Measurements from ENCODE around the gene NXPH1. TPM values are rescaled to one million over a fixed set of nuclear protein-coding genes. Genes with fewer than 3 reads are reported as not detected.

Gene NXPH1
- total RNA-seq, 1 experiment from 2014 or later = not detected

DNA sequence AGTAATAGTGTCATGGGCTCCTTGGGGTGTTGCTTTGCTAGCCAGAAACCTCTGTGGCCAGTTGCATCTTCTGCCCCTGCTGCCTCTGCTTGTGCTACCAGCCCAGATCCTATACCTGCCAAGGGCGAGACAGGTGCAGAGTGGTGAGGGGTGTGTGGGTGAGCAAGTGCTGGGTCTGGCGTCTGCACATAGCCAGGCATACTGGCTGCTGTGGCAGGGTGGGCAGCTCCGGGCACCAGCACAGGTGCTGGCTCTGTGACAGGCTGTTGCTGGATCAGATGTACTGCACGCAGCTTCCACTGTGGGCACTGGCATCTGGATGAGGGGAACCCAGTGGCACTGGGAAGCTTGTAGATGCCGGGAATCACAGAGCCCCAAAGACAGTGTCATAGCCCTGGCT, 148.4 kb downstream of the NXPH1 start:
- CTCF ChIA-PET = interaction anchor here (1.1 kb wide), 1 partner anchor 195 kb away, joined by 3 read pairs; no protein-coding TSS in a partner anchor
- intact Hi-C loops (cut with micrococcal nuclease; ENCODE audit: unreplicated experiment) = no loop called here
- no peak overlapping the region for H3K4me3 Mint-ChIP-seq (ENCODE audit: low read depth, unreplicated experiment)
- BruUV-seq (replicated peaks) = no TSS peak
- no peak overlapping the region for H3K27ac Mint-ChIP-seq (ENCODE audit: unreplicated experiment)
- no peaks in the 10 kb centered on the region for H3K9me3 Mint-ChIP-seq (ENCODE audit: low read depth, unreplicated experiment)
- H3K4me1 Mint-ChIP-seq (ENCODE audit: low read depth, unreplicated experiment) = no peaks in the 10 kb centered on the region
- TF ChIP-seq, protein P1, sequence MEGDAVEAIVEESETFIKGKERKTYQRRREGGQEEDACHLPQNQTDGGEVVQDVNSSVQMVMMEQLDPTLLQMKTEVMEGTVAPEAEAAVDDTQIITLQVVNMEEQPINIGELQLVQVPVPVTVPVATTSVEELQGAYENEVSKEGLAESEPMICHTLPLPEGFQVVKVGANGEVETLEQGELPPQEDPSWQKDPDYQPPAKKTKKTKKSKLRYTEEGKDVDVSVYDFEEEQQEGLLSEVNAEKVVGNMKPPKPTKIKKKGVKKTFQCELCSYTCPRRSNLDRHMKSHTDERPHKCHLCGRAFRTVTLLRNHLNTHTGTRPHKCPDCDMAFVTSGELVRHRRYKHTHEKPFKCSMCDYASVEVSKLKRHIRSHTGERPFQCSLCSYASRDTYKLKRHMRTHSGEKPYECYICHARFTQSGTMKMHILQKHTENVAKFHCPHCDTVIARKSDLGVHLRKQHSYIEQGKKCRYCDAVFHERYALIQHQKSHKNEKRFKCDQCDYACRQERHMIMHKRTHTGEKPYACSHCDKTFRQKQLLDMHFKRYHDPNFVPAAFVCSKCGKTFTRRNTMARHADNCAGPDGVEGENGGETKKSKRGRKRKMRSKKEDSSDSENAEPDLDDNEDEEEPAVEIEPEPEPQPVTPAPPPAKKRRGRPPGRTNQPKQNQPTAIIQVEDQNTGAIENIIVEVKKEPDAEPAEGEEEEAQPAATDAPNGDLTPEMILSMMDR (IDR thresholded peaks at IDR 0.05; ENCODE audit: unreplicated experiment) = no peak
- H3K27me3 Mint-ChIP-seq (ENCODE audit: unreplicated experiment) = peaks cover 19% of the 10 kb centered on the region
- DNase-seq = no peak
- no peaks in the 10 kb centered on the region for H3K36me3 Mint-ChIP-seq (ENCODE audit: insufficient read depth, unreplicated experiment)

- DNase-seq = no peak
- CTCF ChIA-PET = no interaction called here
- no peaks in the 10 kb centered on the region for H3K9me3 Mint-ChIP-seq (ENCODE audit: low read depth, unreplicated experiment)
- intact Hi-C loops (cut with micrococcal nuclease; ENCODE audit: unreplicated experiment) = no loop called here
- no peak overlapping the region for H3K27ac Mint-ChIP-seq (ENCODE audit: unreplicated experiment)
- no TSS peak for BruUV-seq (replicated peaks)
- H3K36me3 Mint-ChIP-seq (ENCODE audit: insufficient read depth, unreplicated experiment) = no peaks in the 10 kb centered on the region
- TF ChIP-seq, protein P1 (IDR thresholded peaks at IDR 0.05; ENCODE audit: unreplicated experiment) = no peak
- no peaks in the 10 kb centered on the region for H3K4me1 Mint-ChIP-seq (ENCODE audit: low read depth, unreplicated experiment)
- H3K4me3 Mint-ChIP-seq (ENCODE audit: low read depth, unreplicated experiment) = no peak overlapping the region
- peaks cover 19% of the 10 kb centered on the region for H3K27me3 Mint-ChIP-seq (ENCODE audit: unreplicated experiment)
These were observed 149.3 kb downstream of the NXPH1 start for GRCh38 chr7:8582728-8583127.

- Mint-ChIP-seq H3K4me1 (ENCODE audit: low read depth, unreplicated experiment) (no peaks in the 10 kb centered on the region), H3K27me3 (ENCODE audit: unreplicated experiment) (peaks cover 13% of the 10 kb centered on the region), H3K4me3 (ENCODE audit: low read depth, unreplicated experiment) (no peak overlapping the region), H3K27ac (ENCODE audit: unreplicated experiment) (no peak overlapping the region), H3K36me3 (ENCODE audit: insufficient read depth, unreplicated experiment) (no peaks in the 10 kb centered on the region), H3K9me3 (ENCODE audit: low read depth, unreplicated experiment) (peaks cover 3% of the 10 kb centered on the region)
- TF ChIP-seq, protein P1 (IDR thresholded peaks at IDR 0.05; ENCODE audit: unreplicated experiment) = no peak
- intact Hi-C loops (cut with micrococcal nuclease; ENCODE audit: unreplicated experiment) = no loop called here
- no peak for DNase-seq
- CTCF ChIA-PET = interaction anchor here (1.6 kb wide), 1 partner anchor 14 kb away, joined by 3 read pairs; no protein-coding TSS in a partner anchor
- BruUV-seq (replicated peaks) = no TSS peak
These were observed 152.2 kb downstream of the NXPH1 start for GRCh38 chr7:8585591-8585990.

- Mint-ChIP-seq H3K9me3 (ENCODE audit: low read depth, unreplicated experiment) (peaks cover 3% of the 10 kb centered on the region), H3K4me1 (ENCODE audit: low read depth, unreplicated experiment) (peaks cover 10% of the 10 kb centered on the region), H3K4me3 (ENCODE audit: low read depth, unreplicated experiment) (no peak overlapping the region), H3K27ac (ENCODE audit: unreplicated experiment) (no peak overlapping the region), H3K36me3 (ENCODE audit: insufficient read depth, unreplicated experiment) (no peaks in the 10 kb centered on the region), H3K27me3 (ENCODE audit: unreplicated experiment) (no peaks in the 10 kb centered on the region)
- TF ChIP-seq, protein P1 (IDR thresholded peaks at IDR 0.05; ENCODE audit: unreplicated experiment) = no peak
- no peak for DNase-seq
- intact Hi-C loops (cut with micrococcal nuclease; ENCODE audit: unreplicated experiment) = loop anchor here (10.0 kb wide), 1 partner anchor 135 kb away; no protein-coding TSS in a partner anchor
- BruUV-seq (replicated peaks) = no TSS peak
- CTCF ChIA-PET = interaction anchor here (0.6 kb wide), 2 partner anchors 27 to 367 kb away, joined by 3 read pairs; no protein-coding TSS in a partner anchor
These were observed 156.8 kb downstream of the NXPH1 start for GRCh38 chr7:8590225-8590624.
